IPS DF 19.7 (cell line): ENCODE data around the gene GNG7.
"Not testable (repeated sequence)": the region's sequence is repeated elsewhere in the genome, so short reads cannot be mapped to it uniquely, and the experiment has no call there.

Experiments used
- DNase-seq: peaks from one replicate; pipeline ENCODE4 v3.0.0-alpha.2; 2013; ENCODE audit warnings: low read depth, low spot score

GNG7 gene

GRCh38 chr19:2675892-2676291, 26.6 kb downstream of the GNG7 start:
- no peak for DNase-seq

GRCh38 chr19:2670217-2670616, 32.3 kb downstream of the GNG7 start:
- no peak for DNase-seq

GRCh38 chr19:2668175-2668763, 34.2 kb downstream of the GNG7 start:
- no peak for DNase-seq

- not testable (repeated sequence) for DNase-seq
These were observed 35.1 kb downstream of the GNG7 start for GRCh38 chr19:2667349-2667748.

DNA sequence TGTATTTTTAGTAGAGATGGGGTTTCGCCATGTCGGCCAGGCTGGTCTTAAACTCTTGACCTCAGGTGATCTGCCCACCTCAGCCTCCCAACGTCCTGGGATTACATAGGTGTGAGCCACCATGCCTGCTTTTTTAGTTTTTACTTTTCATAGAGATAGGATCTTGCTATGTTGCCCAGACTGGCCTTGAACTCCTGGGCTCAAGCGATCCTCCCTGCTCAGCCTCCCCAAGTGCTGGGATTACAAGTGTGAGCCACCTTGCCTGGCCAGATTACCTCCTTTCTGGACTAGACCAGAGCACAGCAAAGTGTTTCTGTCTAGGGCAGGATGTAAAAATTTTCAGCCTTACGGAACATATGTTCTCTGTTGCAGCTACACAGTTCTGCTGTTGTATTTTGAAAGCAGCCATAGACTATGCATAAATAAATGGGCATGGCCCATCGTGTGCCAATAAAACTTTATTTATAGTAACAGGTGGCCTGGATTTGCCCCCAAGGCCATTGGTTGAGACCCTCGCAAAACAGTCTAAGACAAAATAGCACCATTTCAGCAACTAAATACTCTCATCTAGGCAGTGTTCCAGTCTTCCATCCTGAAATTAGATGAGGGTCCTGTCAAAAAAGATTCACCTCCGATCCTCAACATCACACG, 36.0 kb downstream of the GNG7 start:
- no peak for DNase-seq

- no peak for DNase-seq
These were observed 37.4 kb downstream of the GNG7 start for GRCh38 chr19:2665103-2665502.

DNA sequence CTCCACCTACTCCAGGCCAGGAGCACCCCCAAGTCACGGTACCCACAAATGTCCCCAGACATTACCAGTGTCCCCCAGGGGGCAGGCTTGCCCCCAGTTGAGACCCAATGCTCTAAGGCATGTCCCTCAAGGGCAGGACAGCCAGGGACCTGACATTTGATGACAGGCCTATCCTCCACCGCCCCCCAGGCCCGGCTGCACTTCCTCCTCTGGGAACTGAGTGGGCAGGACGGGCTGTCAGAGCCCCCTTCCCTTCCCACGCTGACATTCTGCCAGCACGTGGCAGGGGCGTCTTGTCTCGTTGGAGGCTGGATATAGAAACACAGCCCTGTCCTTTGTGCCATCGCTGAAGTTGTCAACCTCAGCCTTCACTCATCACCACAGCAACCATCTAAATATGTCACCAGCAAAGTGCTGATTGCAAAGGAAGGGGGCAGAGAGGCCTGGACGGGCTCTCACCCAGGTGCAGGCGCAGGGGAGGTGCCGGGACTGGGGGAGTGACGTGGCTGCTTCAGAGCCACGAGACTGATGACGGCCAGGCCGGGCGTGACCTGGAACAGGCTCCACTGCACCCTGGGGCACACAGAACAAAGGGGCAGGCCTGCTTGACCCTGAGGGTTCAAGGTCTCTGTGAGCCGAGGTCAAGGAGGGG, 38.4 kb downstream of the GNG7 start:
- DNase-seq = no peak

DNA sequence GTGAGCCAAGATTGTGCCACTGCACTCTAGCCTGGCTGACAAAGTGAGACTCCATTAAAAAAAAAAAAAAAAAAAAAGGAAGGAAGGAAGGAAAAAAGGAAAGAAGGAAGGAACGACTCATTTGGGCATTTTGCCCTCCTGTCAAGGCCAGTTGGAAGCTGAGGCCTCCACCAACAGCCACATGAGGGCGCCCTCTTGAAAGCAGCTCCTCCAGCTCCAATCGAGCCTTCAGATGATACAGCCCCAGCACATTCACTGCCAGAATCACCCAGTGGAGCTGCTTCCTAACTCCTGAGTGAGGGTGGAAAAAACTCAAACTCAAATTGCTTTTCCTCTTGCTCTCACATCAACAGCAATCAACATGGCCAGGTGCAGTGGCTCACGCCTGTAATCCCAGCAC, 40.9 kb downstream of the GNG7 start:
- DNase-seq = peak; percentile 9

- DNase-seq = no peak
These were observed 42.5 kb downstream of the GNG7 start for GRCh38 chr19:2659856-2660432.

- DNase-seq = no peak
These were observed 46.0 kb downstream of the GNG7 start for GRCh38 chr19:2656533-2656932.

GRCh38 chr19:2653710-2654707, 48.5 kb downstream of the GNG7 start:
- DNase-seq = no peak

DNA sequence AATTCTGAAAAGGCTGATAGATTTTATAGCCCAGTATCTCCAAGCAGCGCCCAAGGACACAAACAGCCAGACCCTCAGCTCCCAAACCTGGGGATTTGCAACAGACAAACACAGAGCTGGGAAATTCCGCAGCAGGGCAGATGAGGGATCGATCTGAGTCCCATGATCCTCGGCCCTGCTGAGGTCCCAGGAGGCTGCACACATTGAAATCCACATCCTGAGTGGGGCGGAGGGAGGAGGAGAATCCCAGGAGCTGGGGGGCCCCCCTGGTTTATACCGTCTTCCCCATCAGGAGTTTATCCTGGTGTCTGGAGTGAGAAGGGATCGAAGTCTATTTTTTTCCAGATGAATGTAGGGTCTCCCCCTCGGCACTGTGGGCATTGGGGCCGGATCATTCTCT, 49.3 kb downstream of the GNG7 start:
- no peak for DNase-seq

DNA sequence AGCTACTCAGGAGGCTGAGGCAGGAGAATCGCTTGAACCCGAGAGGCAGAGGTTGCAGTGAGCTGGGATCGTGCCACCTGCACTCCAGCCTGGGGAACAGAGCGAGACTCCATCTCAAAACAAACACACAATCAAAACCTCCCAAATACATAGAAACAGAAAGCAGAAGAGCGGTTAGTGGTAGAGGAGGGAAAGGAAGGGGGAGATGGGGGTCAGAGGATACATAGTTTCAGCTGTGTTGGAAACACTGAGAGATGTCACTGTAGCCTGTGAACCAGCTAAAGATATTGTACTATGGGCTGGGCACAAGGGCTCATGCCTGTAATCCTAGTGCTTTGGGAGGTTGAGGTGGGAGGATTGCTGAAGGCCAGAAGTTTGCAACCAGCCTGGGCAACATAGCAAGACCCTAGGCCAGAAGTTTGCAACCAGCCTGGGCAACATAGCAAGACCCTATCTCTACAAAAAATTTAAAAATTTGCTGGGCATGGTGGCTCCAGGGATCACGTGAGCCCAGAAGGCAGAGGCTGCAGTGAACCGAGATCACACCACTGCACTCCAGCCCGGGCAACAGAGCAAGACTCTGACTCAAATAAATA, 49.9 kb downstream of the GNG7 start:
- no peak for DNase-seq

GRCh38 chr19:2651002-2651733, 51.3 kb downstream of the GNG7 start:
- DNase-seq = not testable (repeated sequence)

GRCh38 chr19:2650515-2650914, 52.0 kb downstream of the GNG7 start:
- no peak for DNase-seq

DNA sequence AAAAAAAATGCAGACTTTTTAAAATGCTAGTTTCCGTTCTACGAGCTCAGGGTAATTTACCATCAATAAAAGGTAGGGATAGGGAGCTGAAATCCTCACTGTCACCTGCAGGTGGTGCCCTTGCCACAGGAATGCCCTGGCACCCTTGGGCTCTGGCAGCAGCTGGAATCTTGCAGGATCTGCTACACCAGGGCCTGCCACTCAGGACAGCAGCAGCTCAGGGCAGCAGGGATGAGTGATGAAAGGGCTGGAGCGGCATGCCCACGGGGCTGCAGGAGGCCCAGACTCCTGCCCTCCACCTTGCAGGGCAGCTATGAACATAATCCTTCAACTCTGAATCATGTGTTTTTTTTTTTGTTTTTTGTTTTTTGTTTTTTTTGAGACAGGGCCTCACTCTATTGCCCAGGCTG, 54.0 kb downstream of the GNG7 start:
- DNase-seq = no peak

DNA sequence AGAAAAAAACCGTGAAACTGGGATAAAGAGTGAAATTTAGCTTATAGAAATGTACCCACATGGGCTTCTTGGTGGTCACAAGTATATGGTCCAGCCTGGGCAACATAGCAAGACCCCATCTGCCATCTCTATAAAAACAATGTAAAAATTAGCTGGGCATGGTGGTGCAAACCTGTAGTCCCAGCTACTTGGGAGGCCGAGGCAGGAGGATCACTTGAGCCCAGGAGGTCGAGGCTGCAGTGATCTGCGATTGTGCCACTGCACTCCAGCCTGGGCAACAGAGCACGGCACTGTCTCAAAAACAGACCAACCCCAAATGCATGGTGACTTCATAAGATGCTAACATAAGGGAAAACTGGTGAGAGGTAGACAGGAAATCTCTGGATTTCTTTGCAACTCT, 54.4 kb downstream of the GNG7 start:
- DNase-seq = no peak

DNA sequence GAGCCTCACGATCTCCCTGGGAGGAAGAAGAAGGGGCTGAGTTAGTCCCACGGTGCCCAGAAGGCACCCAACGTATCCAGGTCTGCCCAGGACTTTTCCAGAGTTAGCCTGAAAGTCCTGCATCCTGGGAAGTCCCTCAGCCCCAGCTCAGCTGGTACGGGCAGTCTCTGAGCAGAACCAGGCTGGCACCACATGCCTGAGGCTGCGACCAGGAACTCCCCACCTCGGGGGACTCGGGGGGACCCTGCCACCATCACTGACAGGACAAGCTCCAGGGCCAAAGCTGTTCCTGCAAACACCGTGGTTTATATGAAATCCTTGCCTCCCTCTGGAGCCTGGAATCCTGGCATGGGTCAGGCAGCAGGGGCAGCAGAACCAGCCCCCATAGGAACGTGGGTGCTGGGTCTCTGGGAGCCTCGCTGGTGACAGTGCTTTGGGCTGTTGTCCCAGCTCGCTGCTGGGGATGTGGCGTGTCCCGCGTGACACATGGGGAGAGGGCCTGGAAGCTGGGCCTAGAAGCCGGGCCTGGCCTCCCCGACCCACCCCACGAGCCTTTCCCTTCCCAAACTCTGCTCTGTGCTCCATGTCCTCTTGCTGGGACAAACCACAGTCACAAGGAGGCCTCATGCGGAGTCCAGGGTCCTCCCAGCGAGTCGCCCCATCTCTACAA, 55.5 kb downstream of the GNG7 start:
- DNase-seq = no peak

- DNase-seq = no peak
These were observed 56.7 kb downstream of the GNG7 start for GRCh38 chr19:2645826-2646225.
